KMS-11 (cell line): ENCODE data around the gene CRHR2.

ENCODE experiments used
- H2AFZ ChIP-seq: fragments of 200-600 bp; sonication (generic); 2 replicates; pipeline ENCODE4 v1.6.1; 2016; ENCODE audit warnings: antibody characterized with exemption, mixed run types, low read depth
- H3K27ac ChIP-seq: fragments of 200-600 bp; sonication (generic); 2 replicates; pipeline ENCODE4 v1.6.1; 2016; ENCODE audit warnings: mild to moderate bottlenecking, mixed run types
- H3K27me3 ChIP-seq: fragments of 200-600 bp; sonication (generic); 2 replicates; pipeline ENCODE4 v1.6.1; 2017; ENCODE audit warnings: mild to moderate bottlenecking, low read depth, mixed run types, moderate library complexity; ENCODE audit not compliant: insufficient read depth
- H3K36me3 ChIP-seq: fragments of 200-600 bp; sonication (generic); 2 replicates; pipeline ENCODE4 v1.6.1; 2017; ENCODE audit warnings: mild to moderate bottlenecking, mixed run types; ENCODE audit not compliant: insufficient read depth
- H3K4me1 ChIP-seq: fragments of 200-600 bp; sonication (generic); 2 replicates; pipeline ENCODE4 v1.6.1; 2016; ENCODE audit warnings: mild to moderate bottlenecking, low read depth, mixed run types; ENCODE audit not compliant: poor library complexity, severe bottlenecking
- H3K4me2 ChIP-seq: fragments of 200-600 bp; sonication (generic); 2 replicates; pipeline ENCODE4 v1.7.0; 2016; ENCODE audit warnings: mild to moderate bottlenecking, mixed run types
- H3K4me3 ChIP-seq: fragments of 200-600 bp; sonication (generic); IDR thresholded peaks from 2 replicates; pipeline ENCODE4 v1.6.1; 2017; ENCODE audit warnings: low read depth, low read length, mixed read lengths; ENCODE audit not compliant: insufficient read depth
- H3K79me2 ChIP-seq: fragments of 200-600 bp; sonication (generic); 2 replicates; pipeline ENCODE4 v1.6.1; 2016; ENCODE audit warnings: low read depth, mixed run types; ENCODE audit not compliant: insufficient read depth
- H3K9ac ChIP-seq: fragments of 200-600 bp; sonication (generic); 2 replicates; pipeline ENCODE4 v1.6.1; 2016; ENCODE audit warnings: mild to moderate bottlenecking, mixed run types
- H4K20me1 ChIP-seq: fragments of 200-600 bp; sonication (generic); 2 replicates; pipeline ENCODE4 v1.6.1; 2016; ENCODE audit warnings: mild to moderate bottlenecking, mixed run types; ENCODE audit not compliant: insufficient read depth
- CTCF ChIP-seq: fragments of 200-600 bp; sonication (generic); conservative IDR thresholded peaks from 2 replicates; pipeline ENCODE4 v1.6.1; 2017; ENCODE audit warnings: low read depth, mild to moderate bottlenecking, antibody characterized with exemption, low read length, moderate library complexity, mixed read lengths

CRHR2 gene

GRCh38 chr7:30682212-30683083 is at the start of gene CRHR2:
Gene CRHR2, minus strand, starts transcription at chr7:30682456. Its CDS starts 176 bp downstream, at chr7:30682280.
- TF ChIP-seq CTCF = no peak
- no peaks in the 10 kb centered on the region for H3K36me3 ChIP-seq
- no peaks in the 10 kb centered on the region for H4K20me1 ChIP-seq
- no peak within 1 kb of the TSS for H2AFZ ChIP-seq
- H3K4me1 ChIP-seq = no peaks in the 10 kb centered on the region
- H3K27ac ChIP-seq = no peak within 1 kb of the TSS
- no peaks in the 10 kb centered on the region for H3K79me2 ChIP-seq
- peaks cover 16% of the 10 kb centered on the region; the same call in 1 of the 2 replicates for H3K27me3 ChIP-seq
- no peak within 1 kb of the TSS for H3K4me2 ChIP-seq
- no peak within 1 kb of the TSS for H3K4me3 ChIP-seq
- no peak within 1 kb of the TSS for H3K9ac ChIP-seq

GRCh38 chr7:30731581-30731980 is 49.3 kb upstream of the CRHR2 start:
- Histone ChIP-seq H2AFZ (no peak overlapping the region), H3K4me3 (no peak overlapping the region), H3K36me3 (no peaks in the 10 kb centered on the region), H3K4me1 (peaks cover 6% of the 10 kb centered on the region), H3K9ac (no peak overlapping the region), H3K27me3 (no peaks in the 10 kb centered on the region), H3K4me2 (no peak overlapping the region), H3K27ac (no peak overlapping the region), H3K79me2 (no peaks in the 10 kb centered on the region), H4K20me1 (no peaks in the 10 kb centered on the region)
- TF ChIP-seq CTCF = no peak

- Histone ChIP-seq H2AFZ (no peak overlapping the region), H3K4me3 (no peak overlapping the region), H3K27me3 (no peaks in the 10 kb centered on the region), H3K79me2 (no peaks in the 10 kb centered on the region), H3K4me2 (no peak overlapping the region), H3K9ac (no peak overlapping the region), H3K27ac (no peak overlapping the region), H3K4me1 (peaks cover 10% of the 10 kb centered on the region), H4K20me1 (no peaks in the 10 kb centered on the region), H3K36me3 (no peaks in the 10 kb centered on the region)
- TF ChIP-seq CTCF = no peak
These were observed 48.7 kb upstream of the CRHR2 start for GRCh38 chr7:30730996-30731395.

- H3K27me3 ChIP-seq = no peaks in the 10 kb centered on the region
- no peak overlapping the region for H3K4me3 ChIP-seq
- no peak overlapping the region for H3K4me2 ChIP-seq
- TF ChIP-seq CTCF = no peak
- no peak overlapping the region for H2AFZ ChIP-seq
- H3K9ac ChIP-seq = no peak overlapping the region
- no peaks in the 10 kb centered on the region for H3K36me3 ChIP-seq
- no peaks in the 10 kb centered on the region for H3K79me2 ChIP-seq
- H3K4me1 ChIP-seq = peaks cover 10% of the 10 kb centered on the region
- H3K27ac ChIP-seq = no peak overlapping the region
- no peaks in the 10 kb centered on the region for H4K20me1 ChIP-seq
These were observed 47.8 kb upstream of the CRHR2 start for GRCh38 chr7:30730097-30730496.
